ENCODE measurements around the gene CDCA8.
"Not testable (repeated sequence)": the region's sequence is repeated elsewhere in the genome, so short reads cannot be mapped to it uniquely, and the experiment has no call there.

CDCA8 gene

GRCh38 chr1:37725851-37726613 is 33.7 kb downstream of the CDCA8 start:
- no peak overlapping the region for H3K4me3 Mint-ChIP-seq
- no peak overlapping the region for H3K27ac Mint-ChIP-seq
- DNase-seq (ENCODE audit: low spot score), result no peak
- no peaks in the 10 kb centered on the region for H3K4me1 Mint-ChIP-seq (ENCODE audit: low read depth)
- H3K36me3 Mint-ChIP-seq (ENCODE audit: low read depth), result no peaks in the 10 kb centered on the region
- no peaks in the 10 kb centered on the region for H3K9me3 Mint-ChIP-seq
- H3K27me3 Mint-ChIP-seq (ENCODE audit: low read depth), result peaks cover 18% of the 10 kb centered on the region

- no peaks in the 10 kb centered on the region for H3K4me1 Mint-ChIP-seq (ENCODE audit: low read depth)
- H3K36me3 Mint-ChIP-seq (ENCODE audit: low read depth), result no peaks in the 10 kb centered on the region
- no peak overlapping the region for H3K4me3 Mint-ChIP-seq
- H3K9me3 Mint-ChIP-seq, result no peaks in the 10 kb centered on the region
- DNase-seq (ENCODE audit: low spot score), result no peak
- H3K27ac Mint-ChIP-seq, result no peak overlapping the region
- peaks cover 18% of the 10 kb centered on the region for H3K27me3 Mint-ChIP-seq (ENCODE audit: low read depth)
Measured at GRCh38 chr1:37726751-37727585, 34.7 kb downstream of the CDCA8 start.

GRCh38 chr1:37728416-37728815 is 36.1 kb downstream of the CDCA8 start:
- H3K4me1 Mint-ChIP-seq (ENCODE audit: low read depth), result no peaks in the 10 kb centered on the region
- no peaks in the 10 kb centered on the region for H3K36me3 Mint-ChIP-seq (ENCODE audit: low read depth)
- no peaks in the 10 kb centered on the region for H3K9me3 Mint-ChIP-seq
- peaks cover 18% of the 10 kb centered on the region for H3K27me3 Mint-ChIP-seq (ENCODE audit: low read depth)
- DNase-seq (ENCODE audit: low spot score), result no peak
- H3K4me3 Mint-ChIP-seq, result no peak overlapping the region
- no peak overlapping the region for H3K27ac Mint-ChIP-seq

- no peaks in the 10 kb centered on the region for H3K36me3 Mint-ChIP-seq (ENCODE audit: low read depth)
- H3K27me3 Mint-ChIP-seq (ENCODE audit: low read depth), result peaks cover 23% of the 10 kb centered on the region
- DNase-seq (ENCODE audit: low spot score), result no peak
- no peak overlapping the region for H3K4me3 Mint-ChIP-seq
- no peak overlapping the region for H3K27ac Mint-ChIP-seq
- no peaks in the 10 kb centered on the region for H3K9me3 Mint-ChIP-seq
- H3K4me1 Mint-ChIP-seq (ENCODE audit: low read depth), result peaks cover 1% of the 10 kb centered on the region
Measured at GRCh38 chr1:37730376-37730775, 38.1 kb downstream of the CDCA8 start.

- H3K27ac Mint-ChIP-seq, result no peak overlapping the region
- H3K36me3 Mint-ChIP-seq (ENCODE audit: low read depth), result no peaks in the 10 kb centered on the region
- H3K4me3 Mint-ChIP-seq, result no peak overlapping the region
- peaks cover 1% of the 10 kb centered on the region for H3K4me1 Mint-ChIP-seq (ENCODE audit: low read depth)
- H3K27me3 Mint-ChIP-seq (ENCODE audit: low read depth), result peaks cover 27% of the 10 kb centered on the region
- no peak for DNase-seq (ENCODE audit: low spot score)
- no peaks in the 10 kb centered on the region for H3K9me3 Mint-ChIP-seq
Measured at GRCh38 chr1:37731312-37732019, 39.1 kb downstream of the CDCA8 start.

- no peaks in the 10 kb centered on the region for H3K36me3 Mint-ChIP-seq (ENCODE audit: low read depth)
- H3K27me3 Mint-ChIP-seq (ENCODE audit: low read depth), result peaks cover 29% of the 10 kb centered on the region
- no peak for DNase-seq (ENCODE audit: low spot score)
- H3K4me3 Mint-ChIP-seq, result no peak overlapping the region
- no peaks in the 10 kb centered on the region for H3K9me3 Mint-ChIP-seq
- H3K4me1 Mint-ChIP-seq (ENCODE audit: low read depth), result peaks cover 1% of the 10 kb centered on the region
- H3K27ac Mint-ChIP-seq, result no peak overlapping the region
Measured at GRCh38 chr1:37732111-37732780, 39.9 kb downstream of the CDCA8 start.

GRCh38 chr1:37734629-37735591 is 42.6 kb downstream of the CDCA8 start:
- Mint-ChIP-seq H3K36me3 (ENCODE audit: low read depth) (no peaks in the 10 kb centered on the region), H3K4me1 (ENCODE audit: low read depth) (peaks cover 1% of the 10 kb centered on the region), H3K27ac (no peak overlapping the region), H3K4me3 (no peak overlapping the region), H3K9me3 (no peaks in the 10 kb centered on the region), H3K27me3 (ENCODE audit: low read depth) (peaks cover 25% of the 10 kb centered on the region)
- no peak for DNase-seq (ENCODE audit: low spot score)

GRCh38 chr1:37737975-37738374 is 45.7 kb downstream of the CDCA8 start:
- H3K27ac Mint-ChIP-seq; H3K4me3 Mint-ChIP-seq; H3K9me3 Mint-ChIP-seq; H3K4me1 Mint-ChIP-seq (ENCODE audit: low read depth); DNase-seq (ENCODE audit: low spot score); H3K36me3 Mint-ChIP-seq (ENCODE audit: low read depth): not testable (repeated sequence)
- H3K27me3 Mint-ChIP-seq (ENCODE audit: low read depth), result peaks cover 21% of the 10 kb centered on the region

GRCh38 chr1:37738619-37739018 is 46.3 kb downstream of the CDCA8 start:
- H3K27ac Mint-ChIP-seq; H3K4me3 Mint-ChIP-seq; H3K4me1 Mint-ChIP-seq (ENCODE audit: low read depth); H3K9me3 Mint-ChIP-seq; DNase-seq (ENCODE audit: low spot score); H3K36me3 Mint-ChIP-seq (ENCODE audit: low read depth): not testable (repeated sequence)
- H3K27me3 Mint-ChIP-seq (ENCODE audit: low read depth), result peaks cover 19% of the 10 kb centered on the region

- H3K4me3 Mint-ChIP-seq, result no peak overlapping the region
- no peaks in the 10 kb centered on the region for H3K36me3 Mint-ChIP-seq (ENCODE audit: low read depth)
- DNase-seq (ENCODE audit: low spot score), result no peak
- peaks cover 15% of the 10 kb centered on the region for H3K27me3 Mint-ChIP-seq (ENCODE audit: low read depth)
- no peak overlapping the region for H3K27ac Mint-ChIP-seq
- no peaks in the 10 kb centered on the region for H3K9me3 Mint-ChIP-seq
- H3K4me1 Mint-ChIP-seq (ENCODE audit: low read depth), result peaks cover 1% of the 10 kb centered on the region
Measured at GRCh38 chr1:37739222-37739621, 46.9 kb downstream of the CDCA8 start.

- DNase-seq (ENCODE audit: low spot score), result no peak
- Mint-ChIP-seq H3K4me3 (no peak overlapping the region), H3K36me3 (ENCODE audit: low read depth) (no peaks in the 10 kb centered on the region), H3K27me3 (ENCODE audit: low read depth) (peaks cover 9% of the 10 kb centered on the region), H3K4me1 (ENCODE audit: low read depth) (no peaks in the 10 kb centered on the region), H3K9me3 (no peaks in the 10 kb centered on the region), H3K27ac (no peak overlapping the region)
Measured at GRCh38 chr1:37741130-37741529, 48.8 kb downstream of the CDCA8 start.

GRCh38 chr1:37741662-37742061 is 49.3 kb downstream of the CDCA8 start:
- Mint-ChIP-seq H3K9me3 (peaks cover 1% of the 10 kb centered on the region), H3K4me3 (no peak overlapping the region), H3K36me3 (ENCODE audit: low read depth) (no peaks in the 10 kb centered on the region), H3K27ac (no peak overlapping the region), H3K27me3 (ENCODE audit: low read depth) (peaks cover 10% of the 10 kb centered on the region), H3K4me1 (ENCODE audit: low read depth) (no peaks in the 10 kb centered on the region)
- DNase-seq (ENCODE audit: low spot score), result no peak

GRCh38 chr1:37746806-37747205 is 54.5 kb downstream of the CDCA8 start:
- Mint-ChIP-seq H3K9me3 (peaks cover 4% of the 10 kb centered on the region), H3K36me3 (ENCODE audit: low read depth) (no peaks in the 10 kb centered on the region), H3K4me1 (ENCODE audit: low read depth) (no peaks in the 10 kb centered on the region), H3K4me3 (no peak overlapping the region), H3K27ac (no peak overlapping the region), H3K27me3 (ENCODE audit: low read depth) (peaks cover 16% of the 10 kb centered on the region)
- DNase-seq (ENCODE audit: low spot score), result no peak

All from T-helper 2 cell treated with Interferon-gamma antibody and Interleukin-4, amounts not matched to agents 5 μg/mL and 100 μg/mL, for 36 hours (primary cell).